A375 (cell line): Measurements from ENCODE around the gene RBMXL3. TPM values are rescaled to one million over a fixed set of nuclear protein-coding genes. Genes with fewer than 3 reads are reported as not detected.

Experiments
- total RNA-seq: library from RNA; depleted of rRNA; stranded (reverse); fragments of >200 nt; shearing (Covaris generic); gene quantifications from 2 replicates; pipeline ENCODE4 v1.2.3, GENCODE V29; 2014; rRNA removed

Gene RBMXL3
- not detected in 2 replicates for total RNA-seq

DNA sequence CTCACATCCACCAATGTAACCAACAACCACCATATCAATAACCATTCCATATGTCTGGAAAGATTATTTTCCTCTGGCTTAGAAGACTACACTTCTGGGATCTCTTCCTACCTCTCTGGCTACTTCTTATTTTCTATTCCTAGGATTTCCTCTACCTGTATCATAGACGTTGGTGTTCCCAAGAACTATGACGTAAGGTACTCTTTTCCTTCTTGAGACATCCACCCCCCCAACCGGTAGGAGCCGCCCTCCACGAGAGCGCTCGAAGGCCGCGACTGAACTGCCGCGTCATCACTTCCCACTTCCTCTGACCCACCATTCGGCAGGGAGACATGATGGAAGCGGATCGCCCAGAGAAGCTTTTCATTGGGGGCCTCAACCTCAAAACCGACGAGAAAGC lies at the start of gene RBMXL3:
Gene RBMXL3 (plus strand): TSS at position 301 of the 400 bp plus-strand sequence. CDS start 32 bp downstream, at position 333.

DNA sequence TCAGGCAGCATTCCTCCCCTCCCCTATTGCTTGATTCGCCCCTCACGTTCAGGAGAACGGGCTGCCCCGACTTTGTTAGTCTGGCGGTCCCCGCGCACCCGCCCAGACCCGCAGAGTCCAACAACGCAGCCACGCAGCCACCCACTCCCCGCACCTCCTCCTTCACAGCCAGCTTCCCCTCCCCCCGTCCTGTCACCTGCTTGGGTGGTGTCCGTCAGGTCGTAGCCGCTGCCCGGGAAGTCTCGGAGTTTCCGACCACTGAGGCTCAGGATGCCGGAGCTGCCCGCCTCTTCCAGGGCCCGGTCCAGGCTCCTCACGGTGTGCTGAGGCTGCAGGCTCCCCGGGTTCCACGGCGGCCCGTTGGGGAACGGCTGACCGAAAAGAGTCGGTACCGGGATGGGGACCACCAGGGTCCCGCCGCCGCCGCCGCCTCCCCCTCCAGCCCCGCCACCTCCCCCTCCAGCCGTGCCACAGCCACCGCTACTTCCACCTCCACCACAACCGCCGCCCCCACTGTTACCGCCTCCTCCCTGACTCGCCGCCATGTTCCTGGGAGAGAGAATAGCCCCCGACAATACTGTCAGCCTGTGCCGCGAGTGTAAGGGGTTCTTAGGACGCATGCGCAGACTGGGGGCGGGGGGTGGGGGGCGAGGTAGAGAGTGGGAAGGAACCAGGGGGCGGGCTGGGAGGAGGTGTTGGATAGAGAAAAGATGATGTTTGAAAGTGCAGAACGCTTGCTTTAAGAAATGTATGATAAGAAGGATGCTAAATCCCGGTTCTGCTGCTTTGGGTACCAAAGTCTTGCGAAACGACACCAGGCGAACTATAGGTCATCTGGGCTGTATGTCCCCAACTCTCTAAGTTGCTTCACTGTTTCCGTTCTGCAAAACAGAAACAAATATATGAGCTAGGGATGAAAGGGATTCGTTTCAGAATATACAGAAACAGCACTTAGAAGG lies 44.6 kb downstream of the RBMXL3 start, which contains the start of gene LRCH2:
Gene LRCH2 (minus strand): TSS at position 600 of the 959 bp plus-strand sequence. CDS start 55 bp downstream, at position 545.

Other genes starting within 250 kb of the RBMXL3 start
- 350 and 396 TPM in 2 replicates for gene IL13RA2, start 171.8 kb upstream of the RBMXL3 start, total RNA-seq
- 1.8 and 2.1 TPM in 2 replicates for gene LRCH2, start 44.7 kb downstream of the RBMXL3 start, total RNA-seq
- gene LUZP4, start 100.3 kb downstream of the RBMXL3 start, total RNA-seq = not detected in 2 replicates